GM20431 (cell line): ENCODE measurements around the gene ATN1.

Experiments
- in situ Hi-C: fragments of 300-500 bp; cut with MseI, MboI; formaldehyde crosslinking; loops from one replicate; pipeline ENCODE4 v1.15.0; 2020; ENCODE audit warnings: low sequenced_read_pairs; ENCODE audit not compliant: unreplicated experiment

The ATN1 gene

GRCh38 chr12:6943722-6944380 is 16.1 kb downstream of the ATN1 start, which contains the start of the genes C12orf57 and RNU7-1:
Gene C12orf57, plus strand, starts transcription at chr12:6944022. Its CDS starts 100 bp downstream, at chr12:6944122.
Gene RNU7-1, plus strand, starts transcription at chr12:6943816.
- in situ Hi-C loops, result no loop called here

- in situ Hi-C loops, result no loop called here
Measured at GRCh38 chr12:6944381-6945186, 16.8 kb downstream of the ATN1 start.

- in situ Hi-C loops, result no loop called here
Measured at GRCh38 chr12:6945613-6946012, 17.9 kb downstream of the ATN1 start.

GRCh38 chr12:6946033-6946919 is 18.5 kb downstream of the ATN1 start:
- in situ Hi-C loops, result no loop called here

- in situ Hi-C loops, result no loop called here
Measured at GRCh38 chr12:6946920-6947374, 19.2 kb downstream of the ATN1 start.

DNA sequence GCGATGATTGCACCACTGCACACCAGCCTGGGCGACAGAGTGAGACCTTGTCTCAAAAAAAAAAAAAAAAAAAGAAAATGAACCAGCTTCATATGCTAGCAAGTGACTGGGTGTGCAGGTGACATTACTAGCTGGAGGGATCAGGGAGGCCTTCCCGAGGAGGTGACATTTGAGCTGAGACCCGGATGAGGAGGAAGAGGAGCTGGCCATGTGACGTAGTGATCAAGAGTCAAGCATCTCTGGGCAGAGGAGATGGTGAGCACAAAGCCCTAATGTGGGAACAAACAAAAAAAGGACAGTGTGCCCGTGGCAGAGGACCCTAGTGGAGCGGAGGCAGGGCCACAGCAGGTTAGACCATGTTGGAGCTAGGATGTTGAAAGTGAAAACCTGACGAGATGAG is 19.9 kb downstream of the ATN1 start:
- in situ Hi-C loops, result no loop called here

DNA sequence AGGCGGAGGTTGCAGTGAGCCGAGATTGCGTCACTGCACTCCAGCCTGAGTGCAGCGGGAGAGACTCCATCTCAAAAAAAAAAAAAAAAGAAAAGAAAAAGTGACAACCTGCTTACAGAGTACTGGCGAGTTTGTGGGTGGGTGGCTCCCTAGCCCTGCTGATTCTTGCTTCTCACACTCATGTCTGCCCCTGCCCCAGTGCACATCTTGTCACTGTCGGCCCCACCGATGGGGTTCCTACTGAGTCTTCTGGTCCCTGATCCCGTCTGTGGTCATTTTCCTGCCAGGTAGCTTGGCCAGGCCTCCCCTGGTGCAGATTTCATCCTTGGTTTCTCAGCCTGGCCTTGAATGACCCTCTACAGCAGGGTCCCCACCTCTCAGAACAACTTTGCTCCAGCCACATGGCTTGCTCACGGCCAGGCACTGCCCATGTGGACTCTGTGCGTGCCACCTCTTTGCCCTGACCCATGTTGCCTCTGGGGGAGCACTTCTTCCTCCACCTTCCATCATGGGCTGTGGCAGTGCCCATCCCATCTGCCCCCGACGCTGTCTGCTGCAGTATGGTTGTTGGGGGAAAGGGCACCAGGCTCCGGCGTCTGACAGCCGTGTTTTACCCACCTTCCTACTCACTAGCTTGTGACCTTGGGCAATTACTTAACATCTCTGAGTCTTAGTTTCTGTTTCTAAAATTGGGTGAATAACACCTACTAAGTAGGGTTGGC is 21.3 kb downstream of the ATN1 start:
- in situ Hi-C loops, result no loop called here

- in situ Hi-C loops, result no loop called here
Measured at GRCh38 chr12:6950401-6950801, 22.6 kb downstream of the ATN1 start.

DNA sequence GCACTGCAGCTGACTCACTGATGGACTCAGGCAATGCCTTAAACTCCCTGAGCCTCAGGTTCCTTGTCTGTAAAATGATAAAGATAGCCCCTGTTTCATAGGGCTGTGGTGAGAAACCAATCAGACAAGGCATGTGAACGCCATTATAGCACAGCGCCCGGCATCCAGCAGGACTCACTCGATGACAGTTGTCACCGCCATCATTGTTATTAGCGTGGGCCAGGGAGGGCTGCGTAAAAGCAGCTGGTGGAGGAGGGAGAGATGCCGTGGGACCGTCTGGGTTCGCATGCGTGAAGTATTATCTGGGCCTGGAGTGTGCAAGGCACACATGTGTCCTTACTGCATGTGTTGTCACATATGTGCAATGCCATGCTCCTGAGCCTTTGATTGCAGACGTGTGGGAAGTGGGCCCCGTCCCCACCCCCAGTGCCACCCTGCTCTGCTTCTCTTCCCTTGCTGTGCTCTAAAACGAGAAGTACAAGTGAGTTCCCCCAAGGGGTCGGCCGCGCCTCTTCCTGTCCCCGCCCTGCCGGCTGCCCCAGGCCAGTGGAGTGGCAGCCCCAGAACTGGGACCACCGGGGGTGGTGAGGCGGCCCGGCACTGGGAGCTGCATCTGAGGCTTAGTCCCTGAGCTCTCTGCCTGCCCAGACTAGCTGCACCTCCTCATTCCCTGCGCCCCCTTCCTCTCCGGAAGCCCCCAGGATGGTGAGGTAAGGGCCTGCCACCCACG is 23.2 kb downstream of the ATN1 start, which contains the start of gene PTPN6:
TSS of gene PTPN6 (plus strand) at position 546 of the 730 bp plus-strand sequence. CDS start at position 703, 157 bp downstream.
- in situ Hi-C loops, result no loop called here

GRCh38 chr12:6951551-6952120 is 23.9 kb downstream of the ATN1 start:
- in situ Hi-C loops, result no loop called here

GRCh38 chr12:6952121-6952862 is 24.5 kb downstream of the ATN1 start:
- in situ Hi-C loops, result no loop called here

GRCh38 chr12:6952863-6953441 is 25.2 kb downstream of the ATN1 start:
- in situ Hi-C loops, result no loop called here

DNA sequence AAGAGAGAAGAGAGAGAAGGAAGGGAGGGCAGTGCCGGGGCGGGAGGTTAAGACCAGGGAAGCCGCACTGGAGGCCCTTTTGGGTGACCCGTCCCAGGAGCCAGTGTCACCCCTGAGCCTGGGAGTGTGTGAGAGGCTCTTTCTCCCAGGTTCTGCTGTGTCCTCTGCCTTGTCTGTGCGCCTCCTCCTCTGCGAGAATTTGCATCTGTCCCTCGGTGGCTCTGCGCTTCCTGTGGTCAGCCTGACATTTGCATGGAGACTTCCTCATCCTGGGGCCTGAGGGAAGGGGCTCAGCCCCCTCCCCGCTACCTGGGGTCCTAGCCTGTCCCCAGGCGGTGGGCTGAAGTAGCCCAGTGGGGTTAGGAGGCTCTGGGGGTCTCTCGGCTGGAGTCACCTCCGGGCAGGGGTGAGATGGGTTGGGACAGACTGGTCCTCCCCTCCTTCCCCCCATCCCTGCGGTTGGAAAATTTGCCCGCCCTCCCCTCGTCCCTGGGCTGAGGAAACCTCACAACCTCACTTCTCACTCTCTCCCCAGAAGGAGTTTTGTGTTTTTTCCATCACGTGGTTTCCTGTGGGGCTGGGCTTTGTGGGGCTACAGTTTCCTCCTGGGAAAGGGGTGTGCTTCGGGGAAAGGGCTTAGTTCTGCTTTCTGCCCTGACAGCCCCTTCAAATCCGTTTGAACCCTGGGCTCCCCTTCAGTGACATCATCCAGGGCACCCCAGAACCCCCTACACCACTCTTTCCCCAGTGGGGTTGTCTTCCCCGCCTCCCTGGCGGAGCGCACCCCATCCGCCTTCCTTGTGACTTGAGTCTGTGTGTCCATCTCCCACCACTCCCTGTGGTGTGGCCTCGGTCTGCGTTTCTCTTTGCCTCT is 25.9 kb downstream of the ATN1 start:
- in situ Hi-C loops, result no loop called here

GRCh38 chr12:6954316-6955107 is 26.8 kb downstream of the ATN1 start:
- in situ Hi-C loops, result no loop called here

DNA sequence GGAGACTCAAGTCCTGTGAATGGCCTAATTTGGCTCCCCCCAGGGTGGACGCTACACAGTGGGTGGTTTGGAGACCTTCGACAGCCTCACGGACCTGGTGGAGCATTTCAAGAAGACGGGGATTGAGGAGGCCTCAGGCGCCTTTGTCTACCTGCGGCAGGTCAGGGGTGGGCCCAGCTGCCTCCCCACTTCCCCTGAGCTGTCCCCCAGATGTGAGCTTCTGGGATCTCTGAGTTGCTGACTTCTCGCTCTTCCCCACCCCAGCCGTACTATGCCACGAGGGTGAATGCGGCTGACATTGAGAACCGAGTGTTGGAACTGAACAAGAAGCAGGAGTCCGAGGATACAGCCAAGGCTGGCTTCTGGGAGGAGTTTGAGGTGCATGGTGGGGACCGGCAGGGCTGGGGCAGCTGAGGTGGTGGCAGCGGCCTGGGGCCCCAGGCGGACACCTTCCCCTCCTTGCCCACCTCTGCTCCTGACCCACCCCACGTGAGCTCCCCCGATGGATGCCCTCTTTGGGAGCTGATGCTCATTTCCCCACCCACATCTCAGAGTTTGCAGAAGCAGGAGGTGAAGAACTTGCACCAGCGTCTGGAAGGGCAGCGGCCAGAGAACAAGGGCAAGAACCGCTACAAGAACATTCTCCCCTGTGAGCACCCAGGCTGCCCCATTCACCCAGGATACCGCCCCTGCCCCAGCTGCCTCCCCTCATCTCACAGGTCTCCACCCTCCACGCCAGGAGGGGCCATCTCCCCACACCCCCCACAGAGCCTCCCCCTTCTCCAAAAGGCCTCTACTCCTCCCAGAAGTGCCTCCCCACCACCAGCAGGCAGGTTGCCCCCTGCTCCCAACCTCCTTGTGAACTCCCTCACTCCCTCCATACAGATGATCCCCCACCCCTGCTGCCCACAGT is 27.6 kb downstream of the ATN1 start:
- in situ Hi-C loops, result no loop called here
